GM19455 (cell line): ENCODE data around the gene PDLIM1.

Experiments used
- ATAC-seq: cut with Tn5 transposase; IDR thresholded peaks from one replicate; pipeline ENCODE4 v1.9.1; 2021; ENCODE audit not compliant: unreplicated experiment

The PDLIM1 gene

GRCh38 chr10:95290461-95291364 lies at the start of gene PDLIM1:
PDLIM1 (minus strand) TSS chr10:95291003; CDS start chr10:95290915, 88 bp downstream.
- ATAC-seq = peak; percentile 44

- no peak for ATAC-seq
Observed at GRCh38 chr10:95339863-95340262, 49.1 kb upstream of the PDLIM1 start.

DNA sequence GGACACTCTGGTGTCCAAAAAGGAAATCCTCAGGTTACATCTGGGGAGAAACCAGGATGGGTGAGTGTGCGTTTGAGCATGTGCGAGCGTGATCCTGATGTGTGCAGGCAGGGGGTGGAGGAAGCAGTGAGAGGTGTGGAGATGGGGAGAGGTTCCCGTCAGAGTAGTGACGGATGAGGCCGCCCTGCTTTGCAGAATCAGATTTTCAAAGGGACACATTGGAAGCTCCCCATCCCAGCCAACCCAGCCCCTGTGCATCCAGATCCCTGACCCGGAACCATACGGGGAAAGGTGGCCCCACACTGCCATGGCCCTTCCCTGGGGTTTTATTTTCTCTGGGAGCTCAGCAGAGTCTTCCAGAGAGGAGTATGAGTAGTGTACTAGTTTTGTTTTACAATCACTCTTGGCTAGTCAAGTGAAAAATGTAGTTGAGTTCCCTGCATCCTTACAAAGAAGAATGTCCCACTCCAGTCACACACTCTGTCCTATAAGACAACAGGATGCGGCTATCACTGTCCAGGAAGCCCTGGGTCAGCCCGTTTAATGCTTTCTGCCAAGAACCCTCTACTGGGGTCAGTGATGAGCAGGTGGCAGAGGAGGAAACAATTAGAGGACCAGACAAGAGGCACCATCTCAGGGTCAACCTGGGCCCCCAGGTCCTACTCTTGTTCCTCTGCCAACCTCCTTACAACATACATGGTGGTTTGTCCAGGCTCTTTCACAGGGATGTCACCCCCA lies 46.8 kb upstream of the PDLIM1 start:
- ATAC-seq = no peak

GRCh38 chr10:95336702-95337101 lies 45.9 kb upstream of the PDLIM1 start:
- ATAC-seq = no peak

GRCh38 chr10:95335933-95336699 lies 45.3 kb upstream of the PDLIM1 start:
- no peak for ATAC-seq

DNA sequence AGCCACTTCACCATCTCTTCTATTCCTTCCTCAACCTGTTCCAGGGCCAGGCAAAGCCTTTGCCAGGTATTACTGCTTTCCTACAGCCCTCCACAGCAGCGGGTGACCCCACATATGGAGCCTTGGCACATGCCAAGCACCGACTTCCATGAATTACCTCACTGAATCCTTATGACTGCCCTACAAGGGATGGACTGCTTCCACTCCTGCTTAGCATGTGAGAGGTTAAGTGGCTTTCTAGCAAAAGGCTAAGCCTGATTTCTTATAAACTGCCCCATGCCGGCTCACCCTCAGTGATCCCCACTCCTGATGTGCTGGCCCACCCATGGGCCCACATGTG lies 44.0 kb upstream of the PDLIM1 start:
- no peak for ATAC-seq

- no peak for ATAC-seq
Observed at GRCh38 chr10:95333997-95334804, 43.4 kb upstream of the PDLIM1 start.

DNA sequence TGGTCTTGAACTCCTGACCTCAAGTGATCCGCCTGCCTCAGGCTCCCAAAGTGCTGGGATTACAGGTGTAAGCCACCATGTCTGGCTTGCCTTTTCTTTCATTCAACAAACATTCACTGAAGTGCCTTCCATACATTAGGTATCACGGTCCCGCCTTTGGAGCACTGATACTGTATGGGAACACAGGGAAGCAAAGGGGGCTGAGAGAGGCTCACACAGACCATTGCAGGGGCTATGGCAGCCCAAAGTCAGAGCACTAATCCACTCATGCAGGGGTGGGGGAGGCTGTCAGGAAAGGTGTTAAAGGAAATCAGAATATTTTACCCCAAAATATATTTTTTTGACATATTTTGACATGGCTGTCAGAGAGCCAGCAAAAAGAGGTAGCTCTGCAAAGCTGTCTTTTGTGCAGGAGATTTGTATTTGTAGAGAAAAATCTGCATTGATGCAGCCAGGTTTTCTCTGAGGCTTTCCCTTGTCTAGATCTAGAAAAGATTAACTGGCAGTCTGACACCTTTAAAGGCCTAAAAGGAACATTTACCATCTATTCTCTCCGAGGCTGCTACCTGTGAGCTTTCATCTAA lies 42.0 kb upstream of the PDLIM1 start:
- ATAC-seq = no peak

GRCh38 chr10:95331596-95332130 lies 40.9 kb upstream of the PDLIM1 start:
- no peak for ATAC-seq

- no peak for ATAC-seq
Observed at GRCh38 chr10:95330966-95331453, 40.2 kb upstream of the PDLIM1 start.

DNA sequence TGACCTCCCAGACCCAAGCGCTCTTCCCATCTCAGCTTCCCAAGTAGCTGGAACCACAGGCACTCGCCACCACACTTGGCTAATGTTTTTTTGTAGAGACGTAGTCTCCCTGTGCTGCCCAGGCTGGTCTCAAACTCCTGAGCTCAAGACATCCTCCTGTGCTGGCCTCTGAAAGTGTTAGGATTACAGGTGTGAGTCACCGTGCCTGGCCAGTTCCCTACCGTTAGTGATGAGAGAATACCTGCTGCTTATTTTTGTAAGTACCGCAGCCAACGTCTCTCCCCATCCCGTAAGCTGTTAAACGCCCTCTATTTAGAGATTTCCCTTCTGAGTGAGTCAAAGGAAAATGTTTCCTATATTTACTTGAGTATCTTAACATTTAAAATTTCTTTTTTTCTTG lies 38.5 kb upstream of the PDLIM1 start:
- ATAC-seq = no peak

DNA sequence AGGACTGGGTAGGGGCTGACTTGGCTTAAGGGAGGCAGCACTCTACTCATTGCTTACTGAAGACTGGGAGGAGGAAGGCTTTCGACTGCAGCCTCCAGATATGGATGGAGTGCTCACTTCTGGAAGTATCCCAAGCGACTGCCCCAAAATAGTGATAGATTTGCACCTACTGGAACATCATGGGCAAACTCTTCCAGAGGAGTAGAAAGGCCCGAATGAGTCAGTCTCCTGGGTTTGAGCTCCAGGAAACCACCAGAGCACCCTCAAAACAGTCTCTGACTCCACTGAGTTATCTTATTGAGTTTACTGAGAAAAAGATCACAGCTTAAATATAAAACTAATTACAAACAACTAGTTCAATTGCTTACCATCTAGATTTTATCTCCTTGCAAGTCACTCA lies 37.2 kb upstream of the PDLIM1 start:
- no peak for ATAC-seq

GRCh38 chr10:95327367-95327766 lies 36.6 kb upstream of the PDLIM1 start:
- no peak for ATAC-seq

- ATAC-seq = no peak
Observed at GRCh38 chr10:95326396-95326795, 35.6 kb upstream of the PDLIM1 start.

DNA sequence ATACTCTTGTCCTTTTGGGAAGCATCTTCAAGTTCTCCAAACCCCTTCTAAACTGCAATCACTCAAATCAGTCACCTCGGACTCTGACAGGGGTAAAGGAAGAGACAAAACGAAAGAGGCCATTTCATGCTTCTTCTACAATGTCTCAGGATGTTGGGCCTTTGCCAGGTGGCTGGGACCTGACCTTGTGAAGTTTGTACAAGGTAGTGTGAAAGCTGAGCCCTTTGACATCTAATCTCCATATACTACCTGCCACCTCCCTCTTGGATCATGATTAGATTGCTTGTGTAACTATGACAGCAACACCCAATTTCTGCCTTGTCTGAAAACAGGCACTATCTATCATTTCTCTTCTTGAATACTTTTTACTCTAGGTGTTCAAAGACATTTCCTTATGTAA lies 35.1 kb upstream of the PDLIM1 start:
- no peak for ATAC-seq

DNA sequence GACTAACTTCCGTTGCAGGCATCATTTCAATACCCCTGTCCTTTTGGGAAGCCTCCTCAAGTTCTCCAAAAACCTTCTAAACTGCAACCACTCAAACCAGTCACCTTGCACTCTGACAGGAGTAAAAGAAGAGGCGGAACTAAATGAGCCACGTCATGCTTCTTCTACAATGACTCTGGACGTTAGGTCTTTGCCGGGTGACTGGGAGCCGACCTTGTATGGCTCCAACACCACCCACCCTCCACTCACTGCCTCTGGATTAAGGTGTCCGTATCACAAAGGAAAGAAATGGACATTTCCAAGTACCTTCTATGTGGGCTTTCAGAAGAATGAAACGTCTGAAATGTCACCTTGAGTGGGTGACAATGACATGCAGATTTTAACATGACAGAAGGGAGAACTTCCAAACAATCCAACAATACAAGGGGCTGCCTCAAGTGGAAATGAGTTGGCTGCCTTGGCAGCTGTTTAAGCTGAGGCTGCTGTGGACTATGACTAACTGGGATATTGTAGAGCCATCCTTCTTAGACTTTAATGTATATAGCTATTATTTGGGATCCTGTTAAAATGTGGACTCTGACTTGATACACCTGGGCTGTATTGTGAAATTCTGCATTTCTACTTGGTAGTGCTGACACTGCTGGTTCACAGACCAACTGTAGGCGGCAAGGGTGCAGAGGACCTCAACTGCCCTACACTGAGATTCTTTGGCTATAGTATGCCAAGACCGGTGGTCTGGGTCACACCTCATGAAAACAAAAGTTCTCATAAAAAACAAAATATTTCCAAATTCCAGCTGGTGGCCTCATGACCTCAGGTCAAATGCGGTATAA lies 33.8 kb upstream of the PDLIM1 start:
- ATAC-seq = no peak

DNA sequence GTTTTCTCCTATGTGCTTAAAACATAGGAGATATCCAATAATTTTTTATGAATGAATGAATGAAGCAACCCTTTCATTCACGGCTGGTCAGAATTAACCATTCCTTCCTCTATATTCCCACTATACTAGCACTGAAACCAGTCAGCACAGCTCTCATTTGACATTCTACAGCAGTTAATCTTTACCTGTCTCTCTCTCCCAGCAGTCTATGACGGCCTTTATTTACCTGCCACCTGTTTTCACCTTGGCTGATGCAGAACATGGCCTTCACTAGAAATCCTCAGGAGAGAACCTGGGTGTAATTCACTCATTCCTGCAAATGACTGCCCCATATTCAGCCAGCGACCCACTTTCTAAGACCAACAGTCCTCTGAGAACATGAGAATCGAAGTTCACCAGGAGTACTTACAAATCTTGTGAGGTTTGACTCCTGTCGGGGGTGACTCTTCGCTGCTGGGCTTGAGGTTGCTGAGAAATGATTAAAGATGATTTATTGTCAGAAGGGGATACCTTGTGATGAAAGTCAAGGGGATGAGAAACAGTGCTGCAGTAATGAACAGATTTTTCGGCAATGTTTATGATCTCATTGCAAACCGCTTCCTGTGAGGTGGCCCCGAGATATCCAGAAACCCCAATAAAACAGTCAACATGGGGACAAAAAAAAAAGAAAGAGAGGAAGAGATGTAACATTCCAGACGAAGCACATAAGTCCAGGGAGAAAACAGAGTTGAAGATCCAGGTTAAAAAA lies 30.9 kb upstream of the PDLIM1 start:
- ATAC-seq = no peak

GRCh38 chr10:95319239-95319638 lies 28.4 kb upstream of the PDLIM1 start:
- ATAC-seq = no peak
